ENCODE results near the gene DLK2.

DNA sequence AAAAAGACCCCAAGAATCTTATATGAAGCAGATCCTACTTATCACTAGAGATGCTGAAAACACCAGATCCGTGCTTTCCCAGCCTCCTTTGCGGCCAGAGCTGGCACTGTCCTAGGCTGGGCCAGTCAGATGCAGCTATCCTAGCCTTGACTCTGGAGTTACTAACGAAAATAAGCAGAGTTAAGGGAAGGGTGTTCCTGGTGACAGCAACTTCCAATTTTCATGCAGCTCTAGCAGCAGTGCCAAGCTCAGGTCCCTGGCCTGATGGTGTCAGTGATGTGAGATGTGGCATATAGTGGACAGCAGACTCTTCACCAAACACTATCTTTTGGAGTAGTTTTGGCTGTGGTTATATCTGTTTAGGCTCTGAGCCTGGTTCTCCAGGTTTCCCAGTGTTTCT, 53.6 kb downstream of the DLK2 start:
- TF ChIP-seq, protein P1, sequence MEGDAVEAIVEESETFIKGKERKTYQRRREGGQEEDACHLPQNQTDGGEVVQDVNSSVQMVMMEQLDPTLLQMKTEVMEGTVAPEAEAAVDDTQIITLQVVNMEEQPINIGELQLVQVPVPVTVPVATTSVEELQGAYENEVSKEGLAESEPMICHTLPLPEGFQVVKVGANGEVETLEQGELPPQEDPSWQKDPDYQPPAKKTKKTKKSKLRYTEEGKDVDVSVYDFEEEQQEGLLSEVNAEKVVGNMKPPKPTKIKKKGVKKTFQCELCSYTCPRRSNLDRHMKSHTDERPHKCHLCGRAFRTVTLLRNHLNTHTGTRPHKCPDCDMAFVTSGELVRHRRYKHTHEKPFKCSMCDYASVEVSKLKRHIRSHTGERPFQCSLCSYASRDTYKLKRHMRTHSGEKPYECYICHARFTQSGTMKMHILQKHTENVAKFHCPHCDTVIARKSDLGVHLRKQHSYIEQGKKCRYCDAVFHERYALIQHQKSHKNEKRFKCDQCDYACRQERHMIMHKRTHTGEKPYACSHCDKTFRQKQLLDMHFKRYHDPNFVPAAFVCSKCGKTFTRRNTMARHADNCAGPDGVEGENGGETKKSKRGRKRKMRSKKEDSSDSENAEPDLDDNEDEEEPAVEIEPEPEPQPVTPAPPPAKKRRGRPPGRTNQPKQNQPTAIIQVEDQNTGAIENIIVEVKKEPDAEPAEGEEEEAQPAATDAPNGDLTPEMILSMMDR (IDR thresholded peaks at IDR 0.05): no peak
- TF ChIP-seq POLR2A (IDR thresholded peaks at IDR 0.05): no peak
